ENCODE results near the gene SLC11A2.
A peak's percentile ranks its signal among the peaks of the same experiment; 100 is the strongest.

Gene SLC11A2

GRCh38 chr12:51025836-51026638, at the start of gene SLC11A2:
TSS of gene SLC11A2 (minus strand) at chr12:51026384. CDS start at chr12:51010728, 15,656 bp downstream.
- peaks cover 44% of the 10 kb centered on the region for H3K79me2 ChIP-seq (ENCODE audit: insufficient read depth, low read length)
- H3K4me1 ChIP-seq (ENCODE audit: insufficient read depth, low read length, severe bottlenecking), result peaks cover 47% of the 10 kb centered on the region

DNA sequence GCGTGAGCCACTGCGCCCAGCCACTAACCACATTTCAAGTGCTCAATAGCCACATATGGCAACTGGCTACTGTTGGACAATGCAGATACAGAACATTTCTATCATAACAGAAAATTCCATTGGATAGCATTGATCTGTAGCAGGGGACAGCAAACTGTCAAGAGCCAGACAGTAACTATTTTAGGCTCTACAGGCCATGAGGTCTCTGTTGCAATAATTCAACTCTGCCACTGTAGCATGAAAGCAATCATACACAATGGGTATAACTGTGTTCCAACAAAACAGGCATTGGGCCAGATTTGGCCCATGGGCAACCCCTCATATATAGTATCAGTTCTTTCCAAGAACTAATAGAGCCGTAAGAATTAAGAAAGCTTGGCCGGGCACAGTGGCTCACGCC, 49.2 kb upstream of the SLC11A2 start:
- Histone ChIP-seq H3K27ac (ENCODE audit: low read depth, low read length, poor library complexity, severe bottlenecking) (no peak overlapping the region), H2AFZ (ENCODE audit: low read length) (no peak overlapping the region), H3K36me3 (ENCODE audit: insufficient read depth, low read length) (no peaks in the 10 kb centered on the region), H3K4me1 (ENCODE audit: insufficient read depth, low read length, severe bottlenecking) (no peaks in the 10 kb centered on the region), H3F3A (ENCODE audit: insufficient read depth, low read length) (no peaks in the 10 kb centered on the region), H3K27me3 (ENCODE audit: insufficient read depth, low read length) (no peaks in the 10 kb centered on the region), H3K9ac (ENCODE audit: low read length) (no peak overlapping the region), H3K4me2 (ENCODE audit: low read length) (no peak overlapping the region), H3K9me3 (ENCODE audit: low read length) (no peaks in the 10 kb centered on the region), H4K20me1 (ENCODE audit: insufficient read depth, low read length) (no peaks in the 10 kb centered on the region), H3K79me2 (ENCODE audit: insufficient read depth, low read length) (no peaks in the 10 kb centered on the region), H3K4me3 (ENCODE audit: low read depth, low read length, poor library complexity, severe bottlenecking) (no peak overlapping the region), H3K9me2 (ENCODE audit: low read depth, low read length) (no peaks in the 10 kb centered on the region)
- TF ChIP-seq EZH2 (IDR thresholded peaks at IDR 0.05; ENCODE audit: borderline replicate concordance, low read length), result no peak
- no peak for TF ChIP-seq CTCF (IDR thresholded peaks at IDR 0.05; ENCODE audit: low read length)

More at GRCh38 chr12:51025836-51026638, at the start of gene SLC11A2:
- Histone ChIP-seq H3K9me2 (ENCODE audit: low read depth, low read length) (no peaks in the 10 kb centered on the region), H3K4me2 (ENCODE audit: low read length) (peak within 1 kb of the TSS; percentile 91), H3K27ac (ENCODE audit: low read depth, low read length, poor library complexity, severe bottlenecking) (peak within 1 kb of the TSS; percentile 77), H3K9me3 (ENCODE audit: low read length) (no peaks in the 10 kb centered on the region), H3K4me3 (ENCODE audit: low read depth, low read length, poor library complexity, severe bottlenecking) (peak within 1 kb of the TSS; percentile 81), H3K36me3 (ENCODE audit: insufficient read depth, low read length) (0 out of 2 replicates have a peak, but pooled peaks cover 3% of the 10 kb centered on the region), H4K20me1 (ENCODE audit: insufficient read depth, low read length) (no peaks in the 10 kb centered on the region), H3K9ac (ENCODE audit: low read length) (peak within 1 kb of the TSS; percentile 83), H2AFZ (ENCODE audit: low read length) (no peak within 1 kb of the TSS), H3K27me3 (ENCODE audit: insufficient read depth, low read length) (no peaks in the 10 kb centered on the region), H3F3A (ENCODE audit: insufficient read depth, low read length) (no peaks in the 10 kb centered on the region)
- TF ChIP-seq CTCF (IDR thresholded peaks at IDR 0.05; ENCODE audit: low read length) (no peak; the same call in 1 of the 2 replicates), EZH2 (IDR thresholded peaks at IDR 0.05; ENCODE audit: borderline replicate concordance, low read length) (no peak)

DNA sequence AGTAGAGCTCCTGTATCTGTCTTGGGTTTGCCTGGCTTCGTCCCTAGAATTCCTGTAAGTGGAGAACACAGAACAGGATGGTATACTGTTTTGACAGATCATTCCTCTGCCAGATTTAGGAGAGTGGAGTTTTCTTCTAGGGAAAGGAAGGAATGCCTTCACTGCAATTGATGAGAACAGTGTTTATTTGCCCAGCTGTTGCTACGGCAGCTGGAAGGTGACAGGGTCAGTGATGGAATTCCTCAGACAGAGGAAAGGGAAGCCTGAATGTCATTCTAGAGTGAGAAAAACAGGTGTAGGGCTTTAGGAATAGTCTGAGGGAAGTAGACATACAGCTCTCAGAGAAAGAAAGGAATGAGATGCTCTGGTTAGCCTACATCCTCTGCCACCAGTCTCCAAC, 45.5 kb upstream of the SLC11A2 start:
- Histone ChIP-seq H3K4me2 (ENCODE audit: low read length) (no peak overlapping the region), H3K27ac (ENCODE audit: low read depth, low read length, poor library complexity, severe bottlenecking) (no peak overlapping the region), H3K9ac (ENCODE audit: low read length) (no peak overlapping the region), H3K27me3 (ENCODE audit: insufficient read depth, low read length) (no peaks in the 10 kb centered on the region), H3K36me3 (ENCODE audit: insufficient read depth, low read length) (peaks cover 12% of the 10 kb centered on the region; the same call in 1 of the 2 replicates), H3K4me3 (ENCODE audit: low read depth, low read length, poor library complexity, severe bottlenecking) (no peak overlapping the region), H2AFZ (ENCODE audit: low read length) (no peak overlapping the region), H3K4me1 (ENCODE audit: insufficient read depth, low read length, severe bottlenecking) (no peaks in the 10 kb centered on the region), H3K9me2 (ENCODE audit: low read depth, low read length) (no peaks in the 10 kb centered on the region), H3K79me2 (ENCODE audit: insufficient read depth, low read length) (no peaks in the 10 kb centered on the region), H3K9me3 (ENCODE audit: low read length) (no peaks in the 10 kb centered on the region), H4K20me1 (ENCODE audit: insufficient read depth, low read length) (no peaks in the 10 kb centered on the region), H3F3A (ENCODE audit: insufficient read depth, low read length) (no peaks in the 10 kb centered on the region)
- TF ChIP-seq CTCF (IDR thresholded peaks at IDR 0.05; ENCODE audit: low read length), result no peak
